Upper lobe of left lung (tissue), 6 donors: Measurements from ENCODE around the gene RASGRP3. TPM values are rescaled to one million over a fixed set of nuclear protein-coding genes. Genes with fewer than 3 reads are reported as not detected.

Experiments used
- ATAC-seq, 2 donors: fragments of 200-7000 bp; cut with Tn5 transposase; one replicate each; pipeline ENCODE4 v1.9.1; 2022; ENCODE audit warnings: mild to moderate bottlenecking in 2 of 2, moderate library complexity in 2 of 2; ENCODE audit not compliant: low FRiP score in 2 of 2
- DNase-seq, 2 donors: peaks; one replicate each; pipeline ENCODE4 v3.0.0-alpha.2; 2019 to 2020
- H3K27ac ChIP-seq, 4 donors: fragments of 200-600 bp; sonication (generic); one replicate each; pipeline ENCODE4 v1.5.1; 2016 to 2019
- H3K27me3 ChIP-seq, 4 donors: fragments of 200-600 bp; sonication (generic); one replicate each; pipeline ENCODE4 v1.5.1; 2017 to 2019
- H3K36me3 ChIP-seq, 4 donors: fragments of 200-600 bp; sonication (generic); one replicate each; pipeline ENCODE4 v1.5.1; 2016 to 2019
- H3K4me1 ChIP-seq, 4 donors: fragments of 200-600 bp; sonication (generic); one replicate each; pipeline ENCODE4 v1.5.1; 2018 to 2019
- H3K4me3 ChIP-seq, 4 donors: fragments of 200-600 bp; sonication (generic); one replicate each; pipeline ENCODE4 v1.5.1; 2017 to 2019; ENCODE audit warnings: mild to moderate bottlenecking in 2 of 4, moderate library complexity in 1 of 4
- H3K9me3 ChIP-seq, 4 donors: fragments of 200-600 bp; sonication (generic); one replicate each; pipeline ENCODE4 v1.5.1; 2018 to 2019
- EP300 ChIP-seq, 4 donors: sonication (generic); formaldehyde crosslinking; IDR thresholded peaks; one replicate each; pipeline ENCODE4 v1.5.1; 2017; ENCODE audit warnings: antibody characterized with exemption in 4 of 4, control low read depth in 2 of 4
- POLR2A ChIP-seq, 4 donors: fragments of 450-650 bp; IDR thresholded peaks; one replicate each; pipeline ENCODE4 v1.5.1; 2016 to 2017; ENCODE audit warnings: antibody characterized with exemption in 4 of 4, mild to moderate bottlenecking in 2 of 4
- POLR2AphosphoS5 ChIP-seq, 2 donors: sonication (generic); formaldehyde crosslinking; IDR thresholded peaks; one replicate each; pipeline ENCODE4 v1.5.1; 2017; ENCODE audit warnings: antibody characterized with exemption in 2 of 2
- WGBS, 2 donors: methylation state at CpG; one replicate each; pipeline ENCODE4 v1.1.5; 2017 to 2018; 5-methylcytosine and 5-hydroxymethylcytosine counted together
- total RNA-seq, 6 donors: library from RNA; depleted of rRNA in 4 of 6; stranded (reverse); fragments of >200 nt in 4 of 6; gene quantifications; one replicate each; pipeline versions ENCODE4 v1.1.0 to v1.2.1, GENCODE V29; 2016 to 2021
- TF ChIP-seq, protein P1 (sequence below), 6 experiments: fragments of 450-650 bp in 4 of 6; fragments of 200-600 bp in 2 of 6; sonication (generic) in 2 of 6; IDR thresholded peaks; one replicate each; pipeline ENCODE4 v1.5.1; 2016 to 2019; ENCODE audit warnings: antibody characterized with exemption in 6 of 6
- donor health status: DM: no; HTN: no; CAD: no; lungs with moderate emphysema.
- donor health status: DM: no; HTN: yes; CAD: no; lungs with severe emphysema.

RASGRP3 gene
- total RNA-seq, 6 donors from 2014 or later = 7.0 to 34.6 (median 14.1) TPM

DNA sequence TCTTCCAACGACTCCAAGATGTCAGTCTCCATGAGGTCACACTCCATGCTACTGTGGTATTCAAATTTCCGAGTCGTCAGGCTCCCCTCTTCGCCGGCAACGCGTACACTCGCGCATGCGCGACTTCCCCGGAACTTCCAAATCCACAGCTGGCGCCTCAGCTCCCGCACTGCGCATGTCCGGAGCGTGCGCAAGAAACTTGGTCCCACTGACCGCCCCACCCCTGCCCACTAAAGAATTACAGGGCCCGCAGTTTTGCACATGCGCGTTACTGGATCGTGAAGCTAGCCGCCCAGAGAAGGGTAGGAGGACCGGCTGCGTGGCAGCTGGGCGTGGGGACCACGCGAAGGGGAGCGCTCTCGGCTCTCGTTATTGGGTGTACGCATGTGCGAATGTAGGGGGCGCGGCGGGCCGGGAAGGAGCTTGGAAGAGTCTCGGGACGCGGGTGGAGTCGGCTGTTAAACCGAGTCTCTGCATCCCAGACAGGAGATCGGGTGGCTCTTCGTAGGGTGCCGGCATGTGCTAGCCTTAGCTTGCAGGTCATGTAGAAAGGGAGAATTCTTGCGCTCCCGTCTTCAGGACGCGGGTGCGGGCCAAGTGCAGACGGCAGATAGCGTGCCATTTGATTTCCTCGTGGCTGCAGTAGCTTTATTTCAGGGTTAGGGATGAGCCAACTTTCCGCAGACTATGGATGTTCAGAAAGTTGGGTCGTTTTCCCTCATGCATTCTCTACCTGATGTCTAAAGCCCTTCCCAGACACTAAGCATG lies 122.9 kb downstream of the RASGRP3 start, which contains the start of gene FAM98A:
Gene FAM98A (minus strand): TSS at position 125 of the 768 bp plus-strand sequence. CDS start 78 bp downstream, at position 47.
- H3K36me3 ChIP-seq = peaks cover 0 to 7% (median 0%) of the 10 kb centered on the region in 4 donors
- ATAC-seq = peak; percentile 99
- peaks cover 10 to 26% (median 15%) of the 10 kb centered on the region in 4 donors for H3K4me1 ChIP-seq
- peak within 1 kb of the TSS; percentile 84 to 89 (median 86) for H3K27ac ChIP-seq
- WGBS, 2 donors = 0 to 1% methylated on average over 25 to 56 of the region's 56 CpGs
- peak; percentile 98 to 99 for DNase-seq
- TF ChIP-seq POLR2A (IDR thresholded peaks at IDR 0.05) (peak in 3 of 4 donors; percentile 44 to 70 (median 56)), POLR2AphosphoS5 (IDR thresholded peaks at IDR 0.05) (peak in 1 of 2 donors; percentile 69), EP300 (IDR thresholded peaks at IDR 0.05) (no peak)
- TF ChIP-seq, protein P1, sequence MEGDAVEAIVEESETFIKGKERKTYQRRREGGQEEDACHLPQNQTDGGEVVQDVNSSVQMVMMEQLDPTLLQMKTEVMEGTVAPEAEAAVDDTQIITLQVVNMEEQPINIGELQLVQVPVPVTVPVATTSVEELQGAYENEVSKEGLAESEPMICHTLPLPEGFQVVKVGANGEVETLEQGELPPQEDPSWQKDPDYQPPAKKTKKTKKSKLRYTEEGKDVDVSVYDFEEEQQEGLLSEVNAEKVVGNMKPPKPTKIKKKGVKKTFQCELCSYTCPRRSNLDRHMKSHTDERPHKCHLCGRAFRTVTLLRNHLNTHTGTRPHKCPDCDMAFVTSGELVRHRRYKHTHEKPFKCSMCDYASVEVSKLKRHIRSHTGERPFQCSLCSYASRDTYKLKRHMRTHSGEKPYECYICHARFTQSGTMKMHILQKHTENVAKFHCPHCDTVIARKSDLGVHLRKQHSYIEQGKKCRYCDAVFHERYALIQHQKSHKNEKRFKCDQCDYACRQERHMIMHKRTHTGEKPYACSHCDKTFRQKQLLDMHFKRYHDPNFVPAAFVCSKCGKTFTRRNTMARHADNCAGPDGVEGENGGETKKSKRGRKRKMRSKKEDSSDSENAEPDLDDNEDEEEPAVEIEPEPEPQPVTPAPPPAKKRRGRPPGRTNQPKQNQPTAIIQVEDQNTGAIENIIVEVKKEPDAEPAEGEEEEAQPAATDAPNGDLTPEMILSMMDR (IDR thresholded peaks at IDR 0.05) = peak in 3 of 6 experiments; percentile 29 to 43 (median 30)
- H3K27me3 ChIP-seq = no peaks in the 10 kb centered on the region
- no peaks in the 10 kb centered on the region for H3K9me3 ChIP-seq
- H3K4me3 ChIP-seq = peak within 1 kb of the TSS; percentile 75 to 99 (median 90)

DNA sequence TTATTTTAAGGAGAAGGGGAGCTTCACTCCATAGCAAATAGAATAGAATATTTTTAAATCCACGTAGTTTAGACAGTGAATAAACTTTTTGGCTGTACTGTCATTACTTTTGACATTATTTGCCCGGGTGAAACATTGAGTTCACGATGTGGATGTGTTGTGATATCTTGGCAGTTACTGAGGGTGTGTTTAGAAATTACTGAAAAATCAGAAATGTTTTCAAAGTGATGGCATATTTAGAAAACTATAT lies 123.4 kb downstream of the RASGRP3 start:
- TF ChIP-seq, protein P1 (IDR thresholded peaks at IDR 0.05) = no peak
- peaks cover 0 to 2% (median 0%) of the 10 kb centered on the region in 4 donors for H3K36me3 ChIP-seq
- whole genome bisulfite sequencing, 2 donors = 17 to 27% methylated on average over 3 of the region's 3 CpGs
- peaks cover 10 to 26% (median 15%) of the 10 kb centered on the region in 4 donors for H3K4me1 ChIP-seq
- ATAC-seq (no peak), DNase-seq (no peak)
- no peaks in the 10 kb centered on the region for H3K27me3 ChIP-seq
- peak overlapping the region; percentile 51 to 99 (median 78) for H3K4me3 ChIP-seq
- H3K9me3 ChIP-seq = no peaks in the 10 kb centered on the region
- peak overlapping the region in 2 of 4 donors; percentile 84 to 89 for H3K27ac ChIP-seq

- TF ChIP-seq POLR2AphosphoS5 (IDR thresholded peaks at IDR 0.05) = no peak
- TF ChIP-seq EP300 (IDR thresholded peaks at IDR 0.05) = no peak
- no peak for TF ChIP-seq POLR2A (IDR thresholded peaks at IDR 0.05)
- TF ChIP-seq, protein P1 (IDR thresholded peaks at IDR 0.05) = no peak
Observed at GRCh38 chr2:33602201-33602830, 125.9 kb downstream of the RASGRP3 start.

DNA sequence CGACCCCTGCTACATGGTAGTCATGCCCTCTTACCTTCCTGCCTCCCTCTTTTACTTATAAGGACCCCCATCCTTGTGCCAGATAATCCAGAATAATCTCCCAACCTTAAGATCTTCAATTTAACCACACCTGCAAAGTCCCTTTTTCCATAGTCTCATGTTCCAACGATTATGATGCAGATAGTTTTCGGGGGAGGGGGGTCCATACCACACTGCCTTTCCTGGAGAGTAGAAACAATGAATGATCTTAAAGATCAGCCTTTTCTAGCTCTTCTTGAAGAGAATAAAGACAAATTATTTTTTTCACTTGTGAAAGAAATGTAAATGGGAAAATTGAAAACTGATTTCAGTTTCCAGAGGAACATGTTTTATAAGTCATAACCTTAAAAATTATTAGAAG lies 127.0 kb downstream of the RASGRP3 start:
- WGBS, 2 donors = 81 to 93% methylated on average over 3 of the region's 3 CpGs
- no peak for ATAC-seq

More at GRCh38 chr2:33602201-33602830, 125.9 kb downstream of the RASGRP3 start:
- peaks cover 6 to 19% (median 12%) of the 10 kb centered on the region in 4 donors for H3K4me1 ChIP-seq
- H3K27me3 ChIP-seq = no peaks in the 10 kb centered on the region
- no peak for ATAC-seq
- H3K27ac ChIP-seq = no peak overlapping the region
- H3K9me3 ChIP-seq = no peaks in the 10 kb centered on the region
- H3K36me3 ChIP-seq = no peaks in the 10 kb centered on the region
- H3K4me3 ChIP-seq = no peak overlapping the region
- DNase-seq = no peak
- 88 to 89% methylated on average over 6 of the region's 6 CpGs for WGBS, 2 donors

More for the DNA sequence above, 127.0 kb downstream of the RASGRP3 start:
- TF ChIP-seq EP300 (IDR thresholded peaks at IDR 0.05) (no peak), POLR2A (IDR thresholded peaks at IDR 0.05) (no peak), POLR2AphosphoS5 (IDR thresholded peaks at IDR 0.05) (no peak)
- TF ChIP-seq, protein P1 (IDR thresholded peaks at IDR 0.05) = no peak
- Histone ChIP-seq H3K9me3 (no peaks in the 10 kb centered on the region), H3K27me3 (no peaks in the 10 kb centered on the region), H3K4me1 (peaks cover 0 to 8% (median under 1%) of the 10 kb centered on the region in 4 donors), H3K27ac (no peak overlapping the region), H3K36me3 (no peaks in the 10 kb centered on the region), H3K4me3 (no peak overlapping the region)
- no peak for DNase-seq
